Measurements from ENCODE around the gene KIFBP.

KIFBP gene

DNA sequence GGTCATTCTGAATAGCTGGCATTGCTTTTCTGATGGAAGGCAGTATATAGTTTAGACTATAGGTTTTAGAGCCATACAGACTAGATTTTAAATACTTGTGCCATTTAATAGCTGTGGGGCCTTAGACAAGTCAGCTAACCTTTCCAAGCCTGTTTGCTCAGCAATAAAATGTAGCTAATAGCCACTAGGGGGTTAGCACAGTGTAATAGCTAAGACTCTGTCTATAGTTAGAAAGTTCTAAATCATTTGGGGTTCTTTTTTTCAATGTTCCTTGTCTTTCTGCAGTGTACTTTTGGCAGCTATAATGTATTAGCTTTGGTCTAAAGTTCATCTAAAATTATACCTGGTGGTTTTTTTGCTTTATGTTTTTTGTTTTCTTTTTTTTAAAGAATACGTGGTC lies 7.5 kb upstream of the KIFBP start:
- Histone ChIP-seq H3K4me3 (replicated peaks; ENCODE audit: insufficient read depth, low read length) (no peak overlapping the region), H3K27me3 (ENCODE audit: insufficient read depth, poor library complexity, severe bottlenecking) (no peaks in the 10 kb centered on the region), H3K27ac (replicated peaks) (no peak overlapping the region)
- TF ChIP-seq, protein P1, sequence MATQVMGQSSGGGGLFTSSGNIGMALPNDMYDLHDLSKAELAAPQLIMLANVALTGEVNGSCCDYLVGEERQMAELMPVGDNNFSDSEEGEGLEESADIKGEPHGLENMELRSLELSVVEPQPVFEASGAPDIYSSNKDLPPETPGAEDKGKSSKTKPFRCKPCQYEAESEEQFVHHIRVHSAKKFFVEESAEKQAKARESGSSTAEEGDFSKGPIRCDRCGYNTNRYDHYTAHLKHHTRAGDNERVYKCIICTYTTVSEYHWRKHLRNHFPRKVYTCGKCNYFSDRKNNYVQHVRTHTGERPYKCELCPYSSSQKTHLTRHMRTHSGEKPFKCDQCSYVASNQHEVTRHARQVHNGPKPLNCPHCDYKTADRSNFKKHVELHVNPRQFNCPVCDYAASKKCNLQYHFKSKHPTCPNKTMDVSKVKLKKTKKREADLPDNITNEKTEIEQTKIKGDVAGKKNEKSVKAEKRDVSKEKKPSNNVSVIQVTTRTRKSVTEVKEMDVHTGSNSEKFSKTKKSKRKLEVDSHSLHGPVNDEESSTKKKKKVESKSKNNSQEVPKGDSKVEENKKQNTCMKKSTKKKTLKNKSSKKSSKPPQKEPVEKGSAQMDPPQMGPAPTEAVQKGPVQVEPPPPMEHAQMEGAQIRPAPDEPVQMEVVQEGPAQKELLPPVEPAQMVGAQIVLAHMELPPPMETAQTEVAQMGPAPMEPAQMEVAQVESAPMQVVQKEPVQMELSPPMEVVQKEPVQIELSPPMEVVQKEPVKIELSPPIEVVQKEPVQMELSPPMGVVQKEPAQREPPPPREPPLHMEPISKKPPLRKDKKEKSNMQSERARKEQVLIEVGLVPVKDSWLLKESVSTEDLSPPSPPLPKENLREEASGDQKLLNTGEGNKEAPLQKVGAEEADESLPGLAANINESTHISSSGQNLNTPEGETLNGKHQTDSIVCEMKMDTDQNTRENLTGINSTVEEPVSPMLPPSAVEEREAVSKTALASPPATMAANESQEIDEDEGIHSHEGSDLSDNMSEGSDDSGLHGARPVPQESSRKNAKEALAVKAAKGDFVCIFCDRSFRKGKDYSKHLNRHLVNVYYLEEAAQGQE (IDR thresholded peaks at IDR 0.05; ENCODE audit: insufficient replicate concordance, low read depth): no peak
- TF ChIP-seq, protein P2, sequence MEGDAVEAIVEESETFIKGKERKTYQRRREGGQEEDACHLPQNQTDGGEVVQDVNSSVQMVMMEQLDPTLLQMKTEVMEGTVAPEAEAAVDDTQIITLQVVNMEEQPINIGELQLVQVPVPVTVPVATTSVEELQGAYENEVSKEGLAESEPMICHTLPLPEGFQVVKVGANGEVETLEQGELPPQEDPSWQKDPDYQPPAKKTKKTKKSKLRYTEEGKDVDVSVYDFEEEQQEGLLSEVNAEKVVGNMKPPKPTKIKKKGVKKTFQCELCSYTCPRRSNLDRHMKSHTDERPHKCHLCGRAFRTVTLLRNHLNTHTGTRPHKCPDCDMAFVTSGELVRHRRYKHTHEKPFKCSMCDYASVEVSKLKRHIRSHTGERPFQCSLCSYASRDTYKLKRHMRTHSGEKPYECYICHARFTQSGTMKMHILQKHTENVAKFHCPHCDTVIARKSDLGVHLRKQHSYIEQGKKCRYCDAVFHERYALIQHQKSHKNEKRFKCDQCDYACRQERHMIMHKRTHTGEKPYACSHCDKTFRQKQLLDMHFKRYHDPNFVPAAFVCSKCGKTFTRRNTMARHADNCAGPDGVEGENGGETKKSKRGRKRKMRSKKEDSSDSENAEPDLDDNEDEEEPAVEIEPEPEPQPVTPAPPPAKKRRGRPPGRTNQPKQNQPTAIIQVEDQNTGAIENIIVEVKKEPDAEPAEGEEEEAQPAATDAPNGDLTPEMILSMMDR (IDR thresholded peaks at IDR 0.05; ENCODE audit: insufficient read depth, low read length): no peak
- TF ChIP-seq SPI1 (IDR thresholded peaks at IDR 0.05; ENCODE audit: borderline replicate concordance, low read depth) (no peak), POLR2AphosphoS5 (IDR thresholded peaks at IDR 0.05; ENCODE audit: low read depth) (no peak), GABPA (IDR thresholded peaks at IDR 0.05; ENCODE audit: low read depth) (no peak)
- DNase-seq (ENCODE audit: low read depth in 1 of 2, low spot score in 1 of 2): no peak

DNA sequence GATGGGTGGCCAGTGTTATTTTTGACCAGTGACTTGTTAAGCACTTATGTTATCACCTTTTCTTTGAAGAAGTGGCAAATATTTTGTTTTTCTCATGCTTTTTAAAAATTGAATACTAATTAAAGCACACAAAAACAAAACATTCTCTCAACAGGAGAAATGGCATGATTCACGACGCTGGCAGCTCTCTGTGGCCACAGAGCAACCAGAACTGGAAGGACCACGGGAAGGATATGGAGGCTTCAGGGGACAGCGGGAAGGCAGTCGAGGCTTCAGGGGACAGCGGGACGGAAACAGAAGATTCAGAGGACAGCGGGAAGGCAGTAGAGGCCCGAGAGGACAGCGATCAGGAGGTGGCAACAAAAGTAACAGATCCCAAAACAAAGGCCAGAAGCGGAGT lies 6.2 kb upstream of the KIFBP start:
- TF ChIP-seq, protein P1 (IDR thresholded peaks at IDR 0.05; ENCODE audit: insufficient replicate concordance, low read depth): no peak
- TF ChIP-seq, protein P2 (IDR thresholded peaks at IDR 0.05; ENCODE audit: insufficient read depth, low read length): no peak
- TF ChIP-seq GABPA (IDR thresholded peaks at IDR 0.05; ENCODE audit: low read depth): no peak
- no peak for TF ChIP-seq POLR2AphosphoS5 (IDR thresholded peaks at IDR 0.05; ENCODE audit: low read depth)
- no peak overlapping the region for H3K4me3 ChIP-seq (replicated peaks; ENCODE audit: insufficient read depth, low read length)
- DNase-seq (ENCODE audit: low read depth in 1 of 2, low spot score in 1 of 2): no peak
- no peaks in the 10 kb centered on the region for H3K27me3 ChIP-seq (ENCODE audit: insufficient read depth, poor library complexity, severe bottlenecking)
- H3K27ac ChIP-seq (replicated peaks): no peak overlapping the region

DNA sequence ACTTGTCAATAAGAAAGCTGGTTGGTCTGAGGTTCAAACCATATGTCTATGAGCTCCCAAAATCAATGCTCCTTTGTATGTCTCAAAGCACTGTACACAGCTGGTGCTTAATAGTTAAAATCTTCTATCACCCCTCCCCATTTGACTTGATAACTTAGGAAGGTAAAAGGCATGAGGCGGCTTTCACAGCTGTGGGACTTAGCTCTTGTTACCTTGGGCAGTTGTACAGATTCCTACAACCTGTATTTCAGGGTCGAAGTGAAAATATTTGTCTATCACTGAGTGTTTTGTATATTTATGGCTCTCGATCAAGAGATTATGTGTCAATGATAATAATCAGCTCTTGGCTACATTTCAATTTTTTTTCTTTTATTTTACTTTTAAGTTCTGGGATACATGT lies 992 bp upstream of the KIFBP start:
- no peak overlapping the region for H3K4me3 ChIP-seq (replicated peaks; ENCODE audit: insufficient read depth, low read length)
- TF ChIP-seq SPI1 (IDR thresholded peaks at IDR 0.05; ENCODE audit: borderline replicate concordance, low read depth): no peak
- TF ChIP-seq, protein P1 (IDR thresholded peaks at IDR 0.05; ENCODE audit: insufficient replicate concordance, low read depth): no peak
- peak overlapping the region; percentile 37 for H3K27ac ChIP-seq (replicated peaks)
- DNase-seq (ENCODE audit: low read depth in 1 of 2, low spot score in 1 of 2): no peak
- H3K27me3 ChIP-seq (ENCODE audit: insufficient read depth, poor library complexity, severe bottlenecking): no peaks in the 10 kb centered on the region
